AG10803 (cell line): ENCODE data around the gene ARHGAP22.
A peak's percentile ranks its signal among the peaks of the same experiment; 100 is the strongest.

Source experiments
- DNase-seq: peaks from one replicate; pipeline ENCODE4 v3.0.0; 2010; ENCODE audit warnings: low read depth
- H3K4me3 ChIP-seq: 2 replicates; pipeline ENCODE4 v1.5.1; 2011; ENCODE audit warnings: mild to moderate bottlenecking, low read length, control low read depth
- CTCF ChIP-seq: conservative IDR thresholded peaks from 2 replicates; pipeline ENCODE4 v1.5.1; 2011; ENCODE audit warnings: mild to moderate bottlenecking, low read length, control low read depth, inconsistent platforms

ARHGAP22 gene

GRCh38 chr10:48511066-48511874 lies 93.6 kb downstream of the ARHGAP22 start:
- no peak for TF ChIP-seq CTCF
- no peak for DNase-seq
- H3K4me3 ChIP-seq = no peak overlapping the region

GRCh38 chr10:48509974-48510692 lies 94.7 kb downstream of the ARHGAP22 start:
- H3K4me3 ChIP-seq = no peak overlapping the region
- TF ChIP-seq CTCF = peak; percentile 52
- DNase-seq = no peak

DNA sequence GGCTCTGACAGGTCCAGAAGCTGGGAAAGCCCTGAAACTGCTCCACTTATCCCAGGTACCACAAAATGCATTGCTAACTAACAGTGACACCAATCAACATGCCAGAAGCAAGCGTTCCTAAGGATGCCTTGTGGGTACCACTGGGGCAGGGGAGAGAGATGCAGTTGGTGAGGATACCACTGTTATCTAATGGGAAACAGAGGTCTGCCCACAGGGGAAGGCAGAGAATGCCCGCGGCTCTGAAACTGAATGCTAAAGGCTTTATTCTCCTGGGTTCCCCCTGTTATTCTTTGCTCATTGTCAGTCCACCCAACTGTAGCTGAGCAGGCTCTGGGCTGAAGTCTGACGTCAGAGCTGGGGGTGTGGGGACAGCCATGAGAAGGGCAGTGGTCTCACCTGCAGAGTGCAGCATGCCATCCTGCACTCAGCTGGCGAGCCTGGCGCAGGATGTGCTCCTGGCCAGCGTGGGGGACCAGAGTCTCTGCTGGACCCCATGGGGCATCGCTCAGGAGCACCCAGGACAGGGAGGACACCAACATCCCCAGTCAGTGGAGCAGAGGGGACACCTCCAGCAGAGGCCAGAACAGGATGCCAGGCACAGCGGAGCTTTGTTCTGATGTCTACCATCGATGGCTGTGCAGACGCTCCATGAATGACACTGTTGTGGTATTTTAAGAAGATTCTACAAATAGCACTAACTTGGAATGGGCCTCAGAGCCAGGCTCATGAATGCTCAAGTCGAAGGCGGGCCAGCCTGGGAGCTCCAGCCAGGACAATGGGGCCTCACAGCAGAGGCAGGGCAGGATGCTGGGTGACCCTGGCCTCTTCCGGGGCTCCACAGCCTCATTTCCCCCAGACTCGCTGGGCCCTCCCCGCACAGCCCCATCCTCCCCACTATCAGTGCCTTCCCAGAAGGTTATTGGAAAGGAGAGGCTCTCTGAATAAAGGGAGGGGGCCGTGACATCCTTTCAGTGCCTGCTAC lies 95.8 kb downstream of the ARHGAP22 start:
- no peak for TF ChIP-seq CTCF
- no peak for DNase-seq
- no peak overlapping the region for H3K4me3 ChIP-seq

- H3K4me3 ChIP-seq = no peak overlapping the region
- TF ChIP-seq CTCF = no peak
- DNase-seq = no peak
These were observed 96.7 kb downstream of the ARHGAP22 start for GRCh38 chr10:48507933-48508790.

- no peak for TF ChIP-seq CTCF
- no peak for DNase-seq
- no peak overlapping the region for H3K4me3 ChIP-seq
These were observed 97.4 kb downstream of the ARHGAP22 start for GRCh38 chr10:48507494-48507893.

GRCh38 chr10:48506147-48506917 lies 98.5 kb downstream of the ARHGAP22 start:
- DNase-seq = peak; percentile 37
- H3K4me3 ChIP-seq = no peak overlapping the region
- peak; percentile 43 for TF ChIP-seq CTCF
